T-cell (primary cell): ENCODE results near the gene TENT4A. TPM values are rescaled to one million over a fixed set of nuclear protein-coding genes. Genes with fewer than 3 reads are reported as not detected.

Experiments
- ATAC-seq, 4 experiments: fragments of 200-7000 bp in 3 of 4; fragments of 150-1000 bp in 1 of 4; cut with Tn5 transposase; replicated peaks in 1 of 4; 1 replicate in 3 of 4; 2 replicates in 1 of 4; pipeline ENCODE4 v1.10.0; 2021; ENCODE audit warnings: moderate library complexity in 3 of 4, mild to moderate bottlenecking in 2 of 4, moderate number of reproducible peaks in 1 of 4
- CTCF ChIA-PET, 2 donors: fragments of 300-600 bp; sonication (Branson Sonifier 250); formaldehyde crosslinking; loops; one replicate each; lab custom pipeline; 2022; ENCODE audit warnings: antibody characterized with exemption in 2 of 2; lab: Charles Lee
- POLR2A ChIA-PET, 2 donors: fragments of 300-600 bp; sonication (Branson Sonifier 250); formaldehyde crosslinking; loops; one replicate each; lab custom pipeline; 2022; ENCODE audit warnings: antibody characterized with exemption in 2 of 2; lab: Charles Lee
- DNase-seq, 35 experiments: peaks; one replicate each; pipeline versions ENCODE4 v3.0.0 to v3.0.0-alpha.2; 2013 to 2023
- H3K27ac ChIP-seq: one replicate; pipeline ENCODE4 v1.5.1; 2013; ENCODE audit warnings: low read length
- H3K27me3 ChIP-seq, 2 experiments: replicated peaks in 1 of 2; 1 replicate in 1 of 2; 2 replicates in 1 of 2; pipeline versions ENCODE4 v1.6.1 to v1.7.0; 2013; ENCODE audit warnings: low read length in 1 of 2, mixed read lengths in 1 of 2; ENCODE audit not compliant: control insufficient read depth in 2 of 2, insufficient read depth in 2 of 2; ENCODE audit errors: extremely low read depth in 1 of 2
- H3K36me3 ChIP-seq, 2 donors: 1 replicate in 1 of 2; 2 replicates in 1 of 2; pipeline versions ENCODE4 v1.6.1 to v1.7.0; 2013; ENCODE audit warnings: low read length in 1 of 2; ENCODE audit not compliant: control insufficient read depth in 2 of 2, insufficient read depth in 1 of 2; ENCODE audit errors: extremely low read depth in 1 of 2
- H3K4me1 ChIP-seq, 2 experiments: 1 replicate in 1 of 2; 2 replicates in 1 of 2; pipeline versions ENCODE4 v1.6.1 to v1.7.0; 2013; ENCODE audit warnings: low read length in 2 of 2, mixed read lengths in 1 of 2; ENCODE audit not compliant: insufficient read depth in 2 of 2, control insufficient read depth in 1 of 2; ENCODE audit errors: extremely low read depth in 1 of 2
- H3K4me3 ChIP-seq, 2 donors: 1 replicate in 1 of 2; 2 replicates in 1 of 2; pipeline versions ENCODE4 v1.5.1 to v1.7.0; 2013; ENCODE audit warnings: mild to moderate bottlenecking in 2 of 2, low read length in 1 of 2, moderate library complexity in 1 of 2; ENCODE audit not compliant: control insufficient read depth in 1 of 2; ENCODE audit errors: extremely low read depth in 1 of 2
- H3K9me3 ChIP-seq: 2 replicates; pipeline ENCODE4 v1.7.0; 2013
- H3K27ac Mint-ChIP-seq, 2 donors: one replicate each; pipeline ENCODE4 v1.8.0; 2020 to 2021; ENCODE audit warnings: mild to moderate bottlenecking in 2 of 2, mixed read lengths in 2 of 2
- H3K27me3 Mint-ChIP-seq, 2 donors: one replicate each; pipeline ENCODE4 v1.8.0; 2021 to 2022; ENCODE audit warnings: mixed read lengths in 2 of 2
- H3K36me3 Mint-ChIP-seq: one replicate; pipeline ENCODE4 v1.8.0; 2021; ENCODE audit warnings: mixed read lengths
- H3K4me1 Mint-ChIP-seq, 3 donors: one replicate each; pipeline ENCODE4 v1.8.0; 2020 to 2022; ENCODE audit warnings: mixed read lengths in 3 of 3, mild to moderate bottlenecking in 1 of 3
- H3K4me3 Mint-ChIP-seq, 3 donors: one replicate each; pipeline ENCODE4 v1.8.0; 2020 to 2022; ENCODE audit warnings: mild to moderate bottlenecking in 3 of 3, mixed read lengths in 3 of 3, moderate library complexity in 3 of 3
- H3K9me3 Mint-ChIP-seq, 3 donors: one replicate each; pipeline ENCODE4 v1.8.0; 2020 to 2022; ENCODE audit warnings: mixed read lengths in 3 of 3
- whole genome bisulfite sequencing: methylation state at CpG from one replicate; pipeline ENCODE4 v1.1.5; 2013; ENCODE audit warnings: missing lambda C conversion rate; ENCODE audit not compliant: insufficient coverage; 5-methylcytosine and 5-hydroxymethylcytosine counted together
- total RNA-seq, 35 experiments: library from RNA in 6 of 35; stranded (reverse) in 6 of 35; fragments of 120-200 nt in 1 of 35; gene quantifications; one replicate each; pipeline versions ENCODE4 v1.2.1 to v1.2.4 and lab custom pipeline; 2013 to 2026

The TENT4A gene
- total RNA-seq, 5 donors from 2014 or later (not counting 1 experiment from before 2014, with no cell fraction given) = 42.7 to 62.9 (median 45.6) TPM

- peaks cover 0 to 2% of the 10 kb centered on the region in 2 experiments for H3K4me1 ChIP-seq
- 79% methylated on average over 7 of the region's 9 CpGs for WGBS
Observed at GRCh38 chr5:6687505-6687904, 25.7 kb upstream of the TENT4A start.

GRCh38 chr5:6692906-6693305, 20.3 kb upstream of the TENT4A start:
- no peaks in the 10 kb centered on the region for H3K4me1 Mint-ChIP-seq
- no peak overlapping the region for H3K4me3 Mint-ChIP-seq
- H3K27ac Mint-ChIP-seq = no peak overlapping the region
- ChIA-PET CTCF (no interaction called here), POLR2A (no interaction called here)
- no peaks in the 10 kb centered on the region for H3K9me3 Mint-ChIP-seq
- H3K4me1 ChIP-seq = no peaks in the 10 kb centered on the region
- peaks cover 0 to 14% of the 10 kb centered on the region in 2 experiments for H3K27me3 ChIP-seq
- no peaks in the 10 kb centered on the region for H3K36me3 ChIP-seq
- H3K4me3 ChIP-seq = no peak overlapping the region
- H3K27me3 Mint-ChIP-seq = peaks cover 43 to 54% of the 10 kb centered on the region in 2 donors
- ATAC-seq (no peak), DNase-seq (no peak)
- no peaks in the 10 kb centered on the region for H3K9me3 ChIP-seq
- H3K27ac ChIP-seq = no peak overlapping the region
- H3K36me3 Mint-ChIP-seq = no peaks in the 10 kb centered on the region
- WGBS = no CpG with 5 or more reads among the region's 1 CpG

More at GRCh38 chr5:6687505-6687904, 25.7 kb upstream of the TENT4A start:
- POLR2A ChIA-PET = no interaction called here
- DNase-seq = no peak
- Mint-ChIP-seq H3K9me3 (no peaks in the 10 kb centered on the region), H3K4me3 (peak overlapping the region in 1 of 3 donors; percentile 3), H3K36me3 (no peaks in the 10 kb centered on the region), H3K27ac (peak overlapping the region in 1 of 2 donors; percentile 4), H3K27me3 (peaks cover 61 to 65% of the 10 kb centered on the region in 2 donors), H3K4me1 (peaks cover 8 to 14% (median 11%) of the 10 kb centered on the region in 3 donors)
- Histone ChIP-seq H3K27me3 (peaks cover 0 to 44% of the 10 kb centered on the region in 2 experiments), H3K27ac (no peak overlapping the region), H3K4me3 (no peak overlapping the region), H3K9me3 (no peaks in the 10 kb centered on the region), H3K36me3 (no peaks in the 10 kb centered on the region)
- CTCF ChIA-PET = interaction anchor here in 1 of 2 donors (0.7 kb wide), 1 partner anchor 25 kb away, joined by 3 read pairs; no protein-coding TSS in a partner anchor
- ATAC-seq = no peak

- H3K4me3 ChIP-seq = no peak overlapping the region
- H3K36me3 ChIP-seq = no peaks in the 10 kb centered on the region
- CTCF ChIA-PET = no interaction called here
- no peak overlapping the region for H3K4me3 Mint-ChIP-seq
- no peak for ATAC-seq
- H3K27me3 ChIP-seq = peaks cover 4 to 19% of the 10 kb centered on the region in 2 experiments
- H3K9me3 ChIP-seq = no peaks in the 10 kb centered on the region
- H3K4me1 Mint-ChIP-seq = no peaks in the 10 kb centered on the region
- no peaks in the 10 kb centered on the region for H3K36me3 Mint-ChIP-seq
- WGBS = no CpG with 5 or more reads among the region's 1 CpG
- H3K9me3 Mint-ChIP-seq = no peaks in the 10 kb centered on the region
- no peak overlapping the region for H3K27ac Mint-ChIP-seq
- DNase-seq = no peak
- H3K4me1 ChIP-seq = no peaks in the 10 kb centered on the region
- H3K27me3 Mint-ChIP-seq = peaks cover 35 to 52% of the 10 kb centered on the region in 2 donors
- POLR2A ChIA-PET = no interaction called here
- no peak overlapping the region for H3K27ac ChIP-seq
Observed at GRCh38 chr5:6698696-6699095, 14.5 kb upstream of the TENT4A start.

- no peaks in the 10 kb centered on the region for H3K4me1 Mint-ChIP-seq
- Histone ChIP-seq H3K4me1 (no peaks in the 10 kb centered on the region), H3K9me3 (no peaks in the 10 kb centered on the region), H3K27ac (no peak overlapping the region), H3K27me3 (peaks cover 4 to 16% of the 10 kb centered on the region in 2 experiments), H3K4me3 (no peak overlapping the region), H3K36me3 (no peaks in the 10 kb centered on the region)
- no CpG with 5 or more reads among the region's 1 CpG for WGBS
- H3K27me3 Mint-ChIP-seq = peaks cover 31 to 47% of the 10 kb centered on the region in 2 donors
- POLR2A ChIA-PET = no interaction called here
- no peaks in the 10 kb centered on the region for H3K9me3 Mint-ChIP-seq
- no peak overlapping the region for H3K27ac Mint-ChIP-seq
- H3K36me3 Mint-ChIP-seq = no peaks in the 10 kb centered on the region
- no peak overlapping the region for H3K4me3 Mint-ChIP-seq
- DNase-seq (no peak), ATAC-seq (no peak)
- CTCF ChIA-PET = no interaction called here
Observed at GRCh38 chr5:6699357-6699756, 13.9 kb upstream of the TENT4A start.

- no peaks in the 10 kb centered on the region for H3K9me3 ChIP-seq
- no peaks in the 10 kb centered on the region for H3K4me1 ChIP-seq
- H3K27ac Mint-ChIP-seq = no peak overlapping the region
- CTCF ChIA-PET = no interaction called here
- no peaks in the 10 kb centered on the region for H3K36me3 Mint-ChIP-seq
- WGBS = 0% methylated on average over 1 of the region's 11 CpGs
- POLR2A ChIA-PET = no interaction called here
- peaks cover 4 to 22% of the 10 kb centered on the region in 2 experiments for H3K27me3 ChIP-seq
- no peak overlapping the region for H3K4me3 ChIP-seq
- no peaks in the 10 kb centered on the region for H3K36me3 ChIP-seq
- no peak overlapping the region for H3K27ac ChIP-seq
- H3K9me3 Mint-ChIP-seq = no peaks in the 10 kb centered on the region
- H3K4me3 Mint-ChIP-seq = no peak overlapping the region
- H3K4me1 Mint-ChIP-seq = no peaks in the 10 kb centered on the region
- peaks cover 31 to 45% of the 10 kb centered on the region in 2 donors for H3K27me3 Mint-ChIP-seq
- DNase-seq (no peak), ATAC-seq (no peak)
Observed at GRCh38 chr5:6700074-6700684, 13.1 kb upstream of the TENT4A start.

GRCh38 chr5:6700685-6701355, 12.4 kb upstream of the TENT4A start:
- no peak overlapping the region for H3K4me3 ChIP-seq
- Mint-ChIP-seq H3K9me3 (no peaks in the 10 kb centered on the region), H3K27ac (no peak overlapping the region), H3K36me3 (no peaks in the 10 kb centered on the region), H3K4me1 (no peaks in the 10 kb centered on the region), H3K4me3 (no peak overlapping the region), H3K27me3 (peaks cover 31 to 42% of the 10 kb centered on the region in 2 donors)
- 73% methylated on average over 10 of the region's 12 CpGs for WGBS
- DNase-seq (no peak), ATAC-seq (no peak)
- no peaks in the 10 kb centered on the region for H3K4me1 ChIP-seq
- CTCF ChIA-PET = interaction anchor here in 1 of 2 donors (0.5 kb wide), 1 partner anchor 1285 kb away, joined by 3 read pairs; no protein-coding TSS in a partner anchor
- POLR2A ChIA-PET = no interaction called here
- H3K9me3 ChIP-seq = no peaks in the 10 kb centered on the region
- no peak overlapping the region for H3K27ac ChIP-seq
- peaks cover 4 to 22% of the 10 kb centered on the region in 2 experiments for H3K27me3 ChIP-seq
- no peaks in the 10 kb centered on the region for H3K36me3 ChIP-seq
